Mesenchymal stem cell (in vitro differentiated cells and primary cell): Measurements from ENCODE around the gene IL16.

ENCODE experiments used
- DNase-seq: peaks from one replicate; pipeline ENCODE4 v3.0.0-alpha.2; 2013
- H2AFZ ChIP-seq: one replicate; pipeline ENCODE4 v1.6.1; 2013; ENCODE audit warnings: low read depth, mild to moderate bottlenecking, control low read depth, inconsistent platforms, low read length, moderate library complexity
- H2AK5ac ChIP-seq: 2 replicates; pipeline ENCODE4 v1.6.1; 2013; ENCODE audit warnings: low read length, moderate library complexity, mild to moderate bottlenecking, inconsistent platforms; ENCODE audit not compliant: severe bottlenecking
- H2BK120ac ChIP-seq: one replicate; pipeline ENCODE4 v1.6.1; 2013; ENCODE audit warnings: low read depth, mild to moderate bottlenecking, inconsistent platforms, low read length, moderate library complexity
- H2BK12ac ChIP-seq, 2 experiments: one replicate each; pipeline ENCODE4 v1.6.1; 2013; ENCODE audit warnings: inconsistent platforms in 2 of 2, low read length in 2 of 2, mild to moderate bottlenecking in 2 of 2, moderate library complexity in 2 of 2, control low read depth in 1 of 2
- H2BK15ac ChIP-seq: one replicate; pipeline ENCODE4 v1.6.1; 2013; ENCODE audit warnings: mild to moderate bottlenecking, low read depth, inconsistent platforms; ENCODE audit not compliant: poor library complexity, severe bottlenecking
- H2BK5ac ChIP-seq: 2 replicates; pipeline ENCODE4 v1.6.1; 2013; ENCODE audit warnings: low read depth, mild to moderate bottlenecking, low read length, control low read depth, inconsistent platforms; ENCODE audit not compliant: poor library complexity, severe bottlenecking
- H3K14ac ChIP-seq, 2 experiments: one replicate each; pipeline ENCODE4 v1.6.1; 2013; ENCODE audit warnings: inconsistent platforms in 2 of 2, low read length in 2 of 2, control low read depth in 1 of 2, mild to moderate bottlenecking in 1 of 2, moderate library complexity in 1 of 2
- H3K18ac ChIP-seq, 2 experiments: one replicate each; pipeline ENCODE4 v1.6.1; 2013; ENCODE audit warnings: inconsistent platforms in 2 of 2, low read length in 2 of 2, control low read depth in 1 of 2, low read depth in 1 of 2, mild to moderate bottlenecking in 1 of 2
- H3K23ac ChIP-seq, 2 experiments: one replicate each; pipeline ENCODE4 v1.6.1; 2013; ENCODE audit warnings: inconsistent platforms in 2 of 2, low read length in 2 of 2, mild to moderate bottlenecking in 2 of 2, moderate library complexity in 2 of 2, control low read depth in 1 of 2
- H3K27ac ChIP-seq: 2 replicates; pipeline ENCODE4 v1.5.1; 2013; ENCODE audit warnings: mild to moderate bottlenecking, moderate library complexity, low read length, control low read depth, inconsistent platforms; ENCODE audit not compliant: poor library complexity, severe bottlenecking
- H3K27me3 ChIP-seq, 2 experiments: 2 replicates each; pipeline versions ENCODE4 v1.6.1 to v1.7.0; 2013; ENCODE audit warnings: low read length in 2 of 2, mild to moderate bottlenecking in 2 of 2, moderate library complexity in 2 of 2, control low read depth in 1 of 2, inconsistent platforms in 1 of 2; ENCODE audit not compliant: control insufficient read depth in 1 of 2, insufficient read depth in 1 of 2
- H3K36me3 ChIP-seq, 2 experiments: 2 replicates each; pipeline versions ENCODE4 v1.6.1 to v1.7.0; 2013; ENCODE audit warnings: low read length in 2 of 2, control low read depth in 1 of 2, inconsistent platforms in 1 of 2, low read depth in 1 of 2, mild to moderate bottlenecking in 1 of 2; ENCODE audit not compliant: insufficient read depth in 2 of 2, control insufficient read depth in 1 of 2
- H3K4ac ChIP-seq, 2 experiments: one replicate each; pipeline ENCODE4 v1.6.1; 2013; ENCODE audit warnings: inconsistent platforms in 2 of 2, low read length in 2 of 2, mild to moderate bottlenecking in 2 of 2, moderate library complexity in 2 of 2, control low read depth in 1 of 2, low read depth in 1 of 2
- H3K4me1 ChIP-seq: 2 replicates; pipeline ENCODE4 v1.6.1; 2013; ENCODE audit warnings: low read depth, low read length, control low read depth; ENCODE audit not compliant: control insufficient read depth, insufficient read depth
- H3K4me2 ChIP-seq: 2 replicates; pipeline ENCODE4 v1.6.1; 2013; ENCODE audit warnings: low read length, mild to moderate bottlenecking, inconsistent platforms; ENCODE audit not compliant: poor library complexity, severe bottlenecking
- H3K4me3 ChIP-seq, 2 experiments: 2 replicates each; pipeline versions ENCODE4 v1.5.1 to v1.7.0; 2013; ENCODE audit warnings: low read length in 2 of 2, mild to moderate bottlenecking in 2 of 2, control low read depth in 1 of 2, low read depth in 1 of 2; ENCODE audit not compliant: insufficient read depth in 1 of 2
- H3K79me1 ChIP-seq: replicated peaks from 2 replicates; pipeline ENCODE4 v1.6.1; 2013; ENCODE audit warnings: mild to moderate bottlenecking, control low read depth, low read length, inconsistent platforms; ENCODE audit not compliant: poor library complexity, severe bottlenecking
- H3K9ac ChIP-seq: 2 replicates; pipeline ENCODE4 v1.7.0; 2013; ENCODE audit warnings: mild to moderate bottlenecking, low read length, moderate library complexity
- H3K9me3 ChIP-seq: 2 replicates; pipeline ENCODE4 v1.7.0; 2013; ENCODE audit warnings: mild to moderate bottlenecking, low read length; ENCODE audit not compliant: control insufficient read depth
- H4K8ac ChIP-seq: one replicate; pipeline ENCODE4 v1.6.1; 2013; ENCODE audit warnings: inconsistent platforms, mild to moderate bottlenecking, low read length, moderate library complexity
- H4K91ac ChIP-seq: one replicate; pipeline ENCODE4 v1.6.1; 2013; ENCODE audit warnings: mild to moderate bottlenecking, low read length, inconsistent platforms
- WGBS: methylation state at CpG from one replicate; pipeline ENCODE4 v1.1.7; 2013; ENCODE audit warnings: mixed read lengths; 5-methylcytosine and 5-hydroxymethylcytosine counted together

IL16 gene

GRCh38 chr15:81268340-81268739 is 71.7 kb downstream of the IL16 start:
- Histone ChIP-seq H3K4ac (no peak overlapping the region), H2BK120ac (no peak overlapping the region), H2AK5ac (no peak overlapping the region), H3K27ac (no peak overlapping the region), H3K9ac (no peak overlapping the region), H3K9me3 (no peaks in the 10 kb centered on the region), H3K79me1 (no peaks in the 10 kb centered on the region), H4K91ac (no peak overlapping the region), H3K36me3 (no peaks in the 10 kb centered on the region), H2AFZ (no peak overlapping the region), H2BK15ac (no peak overlapping the region), H3K4me1 (peaks cover 4% of the 10 kb centered on the region), H3K14ac (no peak overlapping the region), H2BK5ac (no peak overlapping the region), H3K23ac (no peak overlapping the region), H4K8ac (no peak overlapping the region), H2BK12ac (no peak overlapping the region), H3K4me2 (no peak overlapping the region), H3K27me3 (peaks cover 0 to 64% of the 10 kb centered on the region in 2 experiments), H3K18ac (no peak overlapping the region), H3K4me3 (no peak overlapping the region)
- DNase-seq, result no peak
- 95% methylated on average over 4 of the region's 5 CpGs for WGBS

GRCh38 chr15:81268881-81269601 is 72.4 kb downstream of the IL16 start:
- Histone ChIP-seq H3K9ac (no peak overlapping the region), H2AK5ac (no peak overlapping the region), H3K4me3 (no peak overlapping the region), H3K14ac (no peak overlapping the region), H3K27ac (no peak overlapping the region), H3K36me3 (no peaks in the 10 kb centered on the region), H2BK15ac (no peak overlapping the region), H3K4ac (no peak overlapping the region), H3K4me1 (peaks cover 4% of the 10 kb centered on the region), H3K23ac (no peak overlapping the region), H3K79me1 (no peaks in the 10 kb centered on the region), H2AFZ (no peak overlapping the region), H3K18ac (no peak overlapping the region), H3K9me3 (no peaks in the 10 kb centered on the region), H3K27me3 (peaks cover 0 to 67% of the 10 kb centered on the region in 2 experiments), H4K8ac (no peak overlapping the region), H2BK120ac (no peak overlapping the region), H2BK5ac (no peak overlapping the region), H4K91ac (no peak overlapping the region), H2BK12ac (no peak overlapping the region), H3K4me2 (no peak overlapping the region)
- DNase-seq, result no peak
- 84% methylated on average over 10 of the region's 10 CpGs for WGBS

GRCh38 chr15:81270188-81270587 is 73.5 kb downstream of the IL16 start:
- H4K91ac ChIP-seq, result no peak overlapping the region
- H3K27me3 ChIP-seq, result peaks cover 0 to 64% of the 10 kb centered on the region in 2 experiments
- no peak overlapping the region for H2AFZ ChIP-seq
- H3K18ac ChIP-seq, result no peak overlapping the region
- H3K9me3 ChIP-seq, result no peaks in the 10 kb centered on the region
- peaks cover 4% of the 10 kb centered on the region for H3K4me1 ChIP-seq
- no peak overlapping the region for H3K4me3 ChIP-seq
- H3K27ac ChIP-seq, result no peak overlapping the region
- no peak overlapping the region for H3K23ac ChIP-seq
- H3K9ac ChIP-seq, result no peak overlapping the region
- H3K4me2 ChIP-seq, result no peak overlapping the region
- no peaks in the 10 kb centered on the region for H3K79me1 ChIP-seq
- WGBS, result 73% methylated on average over 3 of the region's 3 CpGs
- no peak overlapping the region for H3K4ac ChIP-seq
- no peak overlapping the region for H3K14ac ChIP-seq
- no peak overlapping the region for H2AK5ac ChIP-seq
- H3K36me3 ChIP-seq, result no peaks in the 10 kb centered on the region
- no peak overlapping the region for H2BK120ac ChIP-seq
- no peak overlapping the region for H2BK5ac ChIP-seq
- H2BK15ac ChIP-seq, result no peak overlapping the region
- H2BK12ac ChIP-seq, result no peak overlapping the region
- H4K8ac ChIP-seq, result no peak overlapping the region
- DNase-seq, result no peak

DNA sequence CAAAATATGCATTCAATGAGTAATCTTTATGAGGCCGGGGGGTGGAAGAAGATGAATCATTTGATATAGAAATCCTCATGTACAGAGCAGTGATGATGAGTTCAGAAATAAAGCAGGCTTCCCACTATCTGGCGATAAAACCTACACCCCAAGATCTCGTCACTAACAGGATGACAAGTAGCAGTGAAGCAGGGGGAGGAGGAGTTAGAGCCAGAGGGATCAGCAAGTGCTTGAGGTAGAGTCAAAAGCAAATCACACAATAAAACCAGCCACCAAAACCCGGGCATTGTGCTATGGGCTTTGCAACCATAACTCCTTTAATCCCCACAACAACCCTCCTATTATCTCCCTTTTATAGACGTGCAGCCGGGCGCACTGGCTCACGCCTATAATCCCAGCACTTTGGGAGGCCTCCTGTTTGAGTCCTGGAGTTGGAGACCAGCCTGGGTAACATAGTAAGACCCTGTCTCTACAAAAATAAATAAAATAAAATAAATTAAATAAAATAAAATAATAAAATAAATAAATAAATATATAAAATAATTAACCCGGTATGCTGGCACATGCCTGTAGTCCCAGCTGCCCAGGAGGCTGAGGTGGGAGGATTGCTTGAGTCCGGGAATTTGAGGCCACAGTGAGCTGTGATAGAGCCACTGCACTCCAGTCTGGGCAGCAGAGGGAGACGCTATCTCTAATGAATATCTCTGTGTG is 74.3 kb downstream of the IL16 start:
- Histone ChIP-seq H2AK5ac (no peak overlapping the region), H3K9me3 (no peaks in the 10 kb centered on the region), H2BK5ac (no peak overlapping the region), H3K14ac (no peak overlapping the region), H3K27ac (no peak overlapping the region), H4K91ac (no peak overlapping the region), H3K4me1 (peaks cover 3% of the 10 kb centered on the region), H2BK15ac (no peak overlapping the region), H3K27me3 (peaks cover 0 to 59% of the 10 kb centered on the region in 2 experiments), H2BK12ac (no peak overlapping the region), H3K79me1 (no peaks in the 10 kb centered on the region), H3K9ac (no peak overlapping the region), H3K4ac (no peak overlapping the region), H3K36me3 (no peaks in the 10 kb centered on the region), H3K4me3 (no peak overlapping the region), H3K18ac (no peak overlapping the region), H2AFZ (no peak overlapping the region), H3K23ac (no peak overlapping the region), H4K8ac (no peak overlapping the region), H2BK120ac (no peak overlapping the region), H3K4me2 (no peak overlapping the region)
- no peak for DNase-seq
- 78% methylated on average over 8 of the region's 11 CpGs for WGBS
